CD4-positive, alpha-beta T cell treated with Interleukin-15 for 4 hours (primary cell): ENCODE data around the gene KCNJ15.
A peak's percentile ranks its signal among the peaks of the same experiment; 100 is the strongest.

Experiments used
- DNase-seq: peaks from one replicate; pipeline ENCODE4 v3.0.0-alpha.2; 2020; ENCODE audit warnings: low spot score

KCNJ15 gene

DNA sequence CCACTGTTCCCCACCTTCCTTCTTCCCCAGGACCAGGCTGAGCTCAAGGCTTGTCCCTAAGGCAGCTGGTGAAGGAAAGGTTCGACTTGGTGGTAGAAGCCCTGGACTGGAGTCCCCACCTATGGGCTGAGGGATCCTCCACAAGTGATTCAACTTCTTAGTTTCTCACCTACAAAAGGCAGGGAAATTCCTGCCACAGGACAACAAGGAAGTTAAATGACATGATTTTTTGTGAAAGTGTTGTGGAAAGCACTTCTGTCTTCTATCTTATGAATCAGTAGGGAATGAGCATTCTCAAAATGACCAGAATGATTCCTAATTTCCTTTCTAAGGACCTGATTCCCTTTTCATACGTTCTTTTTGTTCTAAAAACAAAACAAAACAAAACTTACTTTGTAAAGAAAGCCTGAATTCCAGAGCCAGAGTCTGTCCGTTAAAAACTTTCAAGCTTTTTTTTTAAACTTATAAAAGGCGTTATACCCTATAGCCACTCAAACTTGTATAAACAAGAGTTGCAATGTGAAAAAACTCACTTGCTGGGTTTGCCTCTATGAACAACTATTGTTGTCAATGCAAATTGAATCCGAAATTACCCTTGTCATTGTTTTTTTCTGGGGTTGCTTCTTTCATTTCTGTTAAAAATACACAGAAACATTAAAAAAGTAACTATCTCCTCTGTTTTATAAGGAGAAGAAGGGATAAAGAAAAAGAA lies 12.2 kb downstream of the KCNJ15 start:
- DNase-seq = no peak

DNA sequence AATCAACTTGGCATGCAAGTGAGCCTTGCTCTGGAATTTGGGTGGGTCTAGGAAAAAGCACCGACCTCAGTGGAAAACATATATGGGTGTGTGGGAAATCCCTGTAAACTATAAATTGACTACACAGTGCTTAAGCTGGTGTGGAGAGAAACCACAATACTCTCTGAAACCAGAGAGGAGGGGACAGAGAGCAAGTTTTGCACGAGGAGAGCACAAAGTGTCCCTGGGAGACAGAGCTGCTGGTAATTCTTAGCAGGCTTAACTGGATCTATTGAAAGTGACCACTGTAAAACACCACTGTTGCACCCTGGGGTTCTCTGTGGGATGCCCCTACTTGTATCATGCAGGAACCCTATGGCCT lies 12.8 kb downstream of the KCNJ15 start:
- no peak for DNase-seq

DNA sequence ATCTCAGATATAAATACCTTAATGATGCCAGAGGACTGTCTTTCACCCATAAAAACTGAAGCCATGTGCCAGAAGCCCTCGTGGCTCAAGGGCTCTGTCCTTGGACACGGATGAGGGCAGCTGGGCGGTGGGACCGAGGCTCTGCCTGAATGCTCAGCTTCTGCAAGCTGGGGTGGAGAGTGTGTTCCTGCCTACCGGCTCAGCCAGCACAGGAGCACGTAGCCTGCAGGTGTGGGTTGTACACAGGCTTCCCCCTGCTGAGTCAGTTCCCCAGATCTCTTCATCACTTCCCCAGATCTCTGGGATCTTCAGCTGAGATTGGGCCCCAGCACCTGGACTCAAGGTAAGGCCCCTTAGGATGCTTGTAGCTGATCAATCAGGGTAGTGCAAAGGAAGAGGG lies 15.4 kb downstream of the KCNJ15 start:
- no peak for DNase-seq

DNA sequence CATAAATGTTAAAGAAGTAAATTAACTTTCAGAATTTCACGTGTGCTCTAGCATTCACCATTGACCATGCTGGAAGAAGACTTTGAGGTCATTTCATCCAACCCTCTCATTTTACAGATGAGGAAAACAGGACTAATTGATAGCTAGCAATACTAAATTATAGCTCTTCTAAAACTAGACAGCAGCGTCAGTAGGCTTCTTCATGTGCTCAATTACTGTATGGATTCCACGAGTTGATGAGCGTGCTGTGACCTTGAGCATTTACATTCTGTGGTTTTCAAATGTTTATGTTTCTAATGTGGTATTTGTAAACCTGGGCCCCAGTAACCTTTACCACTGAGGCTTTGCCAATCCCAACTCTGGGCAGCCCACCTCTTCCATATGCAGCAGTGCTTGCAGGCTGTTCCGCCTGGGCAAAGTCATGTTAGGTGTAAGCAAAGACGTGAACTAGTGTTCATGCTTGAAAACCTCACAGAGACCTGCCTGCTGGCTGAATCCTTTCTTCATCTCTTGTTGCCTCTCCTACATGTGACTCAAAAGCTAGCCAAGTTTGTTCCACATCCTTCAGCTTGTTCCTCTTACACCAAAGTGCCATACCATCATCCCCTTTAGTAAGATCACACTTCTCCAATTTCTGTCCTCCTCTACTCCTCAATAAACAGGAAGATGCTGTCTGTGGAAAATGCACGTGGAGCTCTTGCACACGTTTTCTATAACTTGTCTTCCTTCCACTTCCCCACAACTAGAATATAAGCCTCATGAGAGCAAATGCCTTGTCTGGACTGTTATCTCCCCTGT lies 17.2 kb downstream of the KCNJ15 start:
- DNase-seq = no peak

DNA sequence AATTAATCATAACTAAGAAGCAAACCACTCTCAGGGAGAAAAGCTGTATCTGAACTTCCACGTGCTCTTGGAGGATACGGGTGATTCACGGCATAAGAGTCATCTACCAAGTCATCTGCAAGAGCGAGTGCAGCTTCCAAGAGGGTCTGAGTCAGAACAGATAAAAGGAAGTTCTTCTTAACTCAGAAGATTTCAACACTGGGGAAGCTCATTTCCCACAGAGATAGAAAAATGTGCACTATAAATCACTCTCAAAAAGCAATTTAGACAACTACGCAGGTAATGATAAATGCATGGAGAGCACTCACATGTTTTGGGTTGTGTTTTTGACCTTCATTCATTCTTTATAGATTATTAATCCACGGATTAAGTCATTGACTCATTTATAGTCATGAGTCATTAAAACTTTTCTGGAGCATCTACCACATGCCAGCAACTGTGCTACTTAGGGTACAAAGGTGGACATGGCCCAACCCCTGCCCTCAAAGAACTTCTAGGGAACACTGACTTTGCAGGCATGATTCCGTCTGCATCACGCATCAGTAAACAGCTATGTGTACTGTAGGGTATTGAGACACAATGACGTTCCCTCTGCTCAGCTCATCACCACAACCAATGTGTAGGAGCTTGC lies 20.8 kb downstream of the KCNJ15 start:
- peak; percentile 12 for DNase-seq

DNA sequence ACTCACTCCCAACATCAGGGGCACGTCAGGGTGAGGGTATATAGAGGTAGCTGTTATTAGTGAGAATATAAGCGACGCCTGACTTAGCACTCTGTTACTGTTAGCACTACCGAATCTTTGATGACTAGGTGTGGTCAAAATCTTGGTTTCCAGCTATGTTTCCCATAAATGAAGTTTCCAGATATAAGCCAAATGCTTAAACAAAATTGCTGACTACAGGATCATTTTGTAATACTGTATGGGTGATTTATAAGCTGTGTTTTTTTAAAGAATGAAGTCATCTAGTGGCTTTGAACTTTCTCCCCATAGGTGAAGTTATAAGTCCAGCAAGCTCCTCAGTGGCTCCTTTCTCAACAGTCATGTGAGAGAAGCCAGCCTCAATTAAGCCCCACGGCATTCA lies 23.7 kb downstream of the KCNJ15 start:
- no peak for DNase-seq

DNA sequence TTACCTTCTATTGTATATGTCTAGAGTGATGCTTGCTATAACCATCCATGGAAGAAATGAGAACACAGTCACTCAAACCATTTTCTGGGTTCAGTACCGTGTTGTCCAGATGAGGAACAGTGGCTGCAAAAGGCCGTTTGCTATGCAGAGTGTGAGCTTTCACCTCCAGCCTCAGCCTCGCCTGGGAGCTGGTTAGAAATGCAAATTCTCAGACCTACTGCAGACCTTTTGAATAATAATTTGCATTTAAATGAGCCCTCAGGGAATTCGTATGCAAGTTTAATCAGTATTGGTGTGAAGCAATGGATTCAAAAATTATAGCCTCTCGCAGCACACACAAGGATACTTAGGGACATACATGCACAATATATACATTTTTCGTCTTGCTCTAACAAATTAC lies 24.1 kb downstream of the KCNJ15 start:
- DNase-seq = no peak

DNA sequence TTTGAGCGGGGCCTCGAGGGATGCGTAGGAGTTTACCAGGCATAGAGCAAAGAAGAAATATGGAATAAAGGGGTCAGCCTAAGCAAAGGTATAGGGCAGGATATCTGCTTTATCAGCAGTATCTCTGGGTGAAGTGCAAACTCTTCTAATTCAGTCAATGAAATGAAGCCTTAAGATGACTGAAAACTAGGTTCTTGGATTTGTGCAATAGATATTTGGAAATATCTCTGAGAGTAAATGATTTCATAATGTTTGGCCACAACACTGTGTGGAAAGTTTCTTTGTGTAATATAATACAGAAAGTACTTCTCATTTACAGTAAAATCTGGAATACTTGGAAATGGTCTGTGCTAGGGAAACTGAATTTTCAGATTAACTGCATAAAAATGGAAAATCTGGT lies 26.1 kb downstream of the KCNJ15 start:
- no peak for DNase-seq

DNA sequence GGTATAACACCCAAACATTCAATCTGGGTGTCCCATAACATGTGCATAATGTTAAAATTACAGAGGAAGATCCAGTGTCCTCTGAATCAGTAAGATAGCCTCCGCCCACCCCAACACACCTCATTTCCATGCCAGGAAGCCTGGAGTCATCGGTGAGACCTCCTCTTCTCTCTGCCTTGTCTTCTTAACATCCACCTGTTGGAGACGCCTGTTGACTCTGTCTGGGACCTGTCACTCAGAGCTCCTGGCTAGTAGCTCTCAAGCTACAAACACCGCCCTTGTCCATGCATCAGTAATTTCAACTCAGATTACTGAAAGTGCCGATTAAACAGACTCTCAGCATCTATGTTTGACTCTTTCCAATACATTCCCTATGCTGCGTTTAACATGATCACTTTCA lies 27.4 kb downstream of the KCNJ15 start:
- no peak for DNase-seq

DNA sequence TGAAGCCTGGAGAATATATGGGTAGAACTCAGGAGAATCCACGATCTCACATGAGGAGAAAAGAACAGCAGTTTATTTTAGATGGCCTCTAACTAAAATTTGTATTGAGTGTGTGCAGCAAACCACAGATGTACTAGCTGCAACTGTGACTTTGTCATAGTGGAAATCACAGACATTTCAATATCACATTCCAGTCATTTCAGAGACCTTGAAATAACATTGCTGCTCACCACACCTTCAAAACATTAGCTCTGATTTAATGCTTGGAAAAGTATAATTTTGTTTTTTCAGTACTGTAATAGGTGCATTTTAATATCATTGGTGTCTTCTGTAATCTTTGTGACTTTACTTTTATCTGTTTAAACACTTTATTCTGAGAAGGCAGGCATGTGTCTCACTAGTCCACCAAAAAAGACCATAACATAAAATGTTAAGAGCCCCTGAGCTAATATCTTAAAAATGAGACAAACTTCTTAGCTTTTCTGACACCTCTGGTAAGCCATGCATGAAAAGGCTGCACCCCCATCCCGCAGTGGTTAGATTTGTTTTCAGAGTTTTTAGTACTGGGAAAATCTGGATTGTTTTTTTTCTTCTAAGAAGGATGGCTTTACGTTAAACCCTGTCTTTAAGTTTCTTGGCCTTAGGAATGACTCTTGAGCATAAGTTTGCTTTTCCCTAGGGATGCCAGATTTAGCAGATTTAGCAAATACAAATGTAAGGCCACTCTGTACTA lies 30.1 kb downstream of the KCNJ15 start:
- no peak for DNase-seq

DNA sequence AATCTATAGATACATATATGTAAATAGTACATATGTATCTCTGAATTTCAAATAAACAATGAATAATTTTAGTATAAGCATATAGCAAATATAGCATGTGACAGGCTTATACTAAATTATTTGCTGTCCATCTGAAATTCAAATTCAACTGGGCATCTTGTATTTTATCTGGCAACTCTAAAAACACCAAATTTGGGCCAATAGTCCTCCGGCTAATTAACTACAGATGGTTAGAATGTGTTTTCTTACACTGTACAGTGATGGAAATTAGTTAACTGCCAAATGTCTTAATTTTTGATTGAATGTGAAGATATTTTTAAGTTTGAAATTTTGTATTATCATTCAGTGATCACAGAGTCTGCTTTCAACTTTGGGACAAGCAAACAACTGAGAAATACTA lies 30.7 kb downstream of the KCNJ15 start:
- no peak for DNase-seq

DNA sequence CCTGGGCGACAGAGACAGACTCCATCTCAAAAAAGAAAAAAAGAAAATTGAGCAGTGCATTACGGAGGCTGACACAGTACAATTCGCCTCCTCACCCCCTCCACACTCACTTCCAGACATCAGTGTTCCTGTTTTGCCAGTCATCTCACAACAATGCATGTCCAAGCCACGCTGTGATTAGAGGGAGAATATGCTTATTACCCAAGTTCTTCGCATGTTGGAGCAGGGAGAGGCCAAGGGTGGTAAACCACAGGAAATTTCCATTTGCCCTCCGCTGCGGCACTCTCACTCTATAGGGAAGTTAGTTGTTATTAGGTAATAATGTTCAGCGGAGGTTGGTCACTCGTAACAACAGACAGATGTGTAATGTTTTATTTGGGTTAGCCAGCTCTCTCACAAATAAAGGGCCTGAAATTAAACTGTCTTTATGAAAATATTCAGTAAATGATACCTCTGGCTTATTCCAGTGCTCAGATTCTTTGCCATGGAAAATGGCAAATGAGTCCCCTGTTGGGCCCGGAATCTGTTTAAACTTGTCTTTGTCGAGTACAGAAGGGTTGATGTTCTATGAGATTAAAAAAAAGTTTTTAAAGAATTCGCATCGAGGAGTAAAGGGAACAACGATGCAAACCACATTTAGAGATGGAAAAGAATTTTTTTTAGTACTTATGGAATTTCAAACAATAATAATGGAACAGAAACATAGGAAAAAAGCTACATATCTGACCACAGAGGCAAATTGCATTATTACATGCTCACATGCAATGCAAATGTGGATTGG lies 33.1 kb downstream of the KCNJ15 start:
- peak; percentile 10 for DNase-seq

DNA sequence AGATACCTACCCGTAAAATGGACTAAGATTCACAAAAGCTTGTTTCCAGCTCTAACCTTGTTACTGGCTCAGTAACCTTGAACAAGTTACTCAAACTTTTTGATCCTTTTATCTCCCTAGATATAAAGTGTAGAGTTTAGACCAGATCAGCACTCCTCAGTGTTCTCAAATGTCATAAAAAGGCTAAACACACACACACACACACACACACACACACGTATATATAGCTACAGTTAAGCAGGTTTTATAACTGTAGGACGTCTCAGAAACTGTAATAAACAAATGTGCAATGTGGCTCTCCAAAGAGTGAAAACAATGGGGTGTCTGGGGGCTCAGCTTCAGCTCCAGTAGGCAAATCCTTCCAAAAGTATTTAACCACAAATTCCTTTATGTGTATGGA lies 34.0 kb downstream of the KCNJ15 start:
- DNase-seq = no peak

DNA sequence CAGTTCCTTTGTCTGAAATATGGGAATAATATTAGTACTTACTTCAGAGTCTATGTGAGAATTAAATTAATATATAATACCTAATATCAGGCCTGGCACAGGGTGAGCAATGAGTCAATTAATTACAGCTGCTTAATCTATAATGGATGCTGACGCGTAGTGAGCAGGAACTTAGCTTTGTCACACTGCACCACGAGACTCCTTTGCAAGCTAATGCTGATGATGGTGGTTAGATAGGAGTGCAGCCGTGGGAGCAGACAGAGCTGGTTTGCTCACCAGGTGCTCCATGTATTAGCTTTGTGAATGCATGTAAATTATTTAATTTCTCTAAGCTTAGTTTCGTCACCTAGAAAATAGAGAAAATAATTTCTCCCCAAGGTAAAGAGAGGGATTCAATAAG lies 35.1 kb downstream of the KCNJ15 start:
- DNase-seq = no peak

DNA sequence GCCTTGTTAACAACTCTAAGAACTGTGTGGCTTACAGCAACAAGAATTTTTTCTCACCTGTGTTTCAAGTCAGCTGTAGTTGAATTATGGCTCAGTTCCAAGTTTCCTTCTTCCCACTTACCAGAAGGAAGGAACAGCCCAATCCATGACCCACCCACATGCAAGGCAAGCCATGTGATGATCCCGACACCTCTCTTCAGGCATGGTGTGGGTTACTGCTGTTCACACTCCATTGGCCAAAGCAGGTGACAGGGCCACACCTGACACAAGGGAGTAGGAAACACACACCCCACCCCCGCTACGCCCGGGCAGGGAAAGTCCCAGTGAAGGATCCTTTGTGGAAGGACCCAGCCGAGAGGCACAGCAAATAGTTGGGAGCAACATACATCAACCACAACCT lies 36.3 kb downstream of the KCNJ15 start:
- no peak for DNase-seq

DNA sequence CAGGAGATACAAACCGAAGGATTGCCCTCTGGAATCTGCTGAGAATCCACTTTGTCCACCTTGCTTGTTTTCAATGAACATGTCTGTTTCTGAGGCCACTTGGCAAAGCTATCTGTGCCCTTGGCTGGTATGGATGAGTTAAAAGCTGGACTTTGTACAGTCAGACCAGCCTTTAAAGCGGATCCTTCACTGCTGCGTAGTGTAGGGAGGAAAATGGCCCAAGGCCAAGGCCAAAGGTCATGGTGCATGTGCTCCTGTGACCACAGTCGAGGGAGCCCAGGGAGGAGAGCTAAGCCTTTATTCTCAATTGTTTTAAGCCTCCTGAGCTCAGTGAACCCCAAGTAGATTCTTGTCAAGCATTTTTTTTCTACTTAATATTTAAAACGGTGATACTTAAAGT lies 37.0 kb downstream of the KCNJ15 start:
- DNase-seq = no peak

DNA sequence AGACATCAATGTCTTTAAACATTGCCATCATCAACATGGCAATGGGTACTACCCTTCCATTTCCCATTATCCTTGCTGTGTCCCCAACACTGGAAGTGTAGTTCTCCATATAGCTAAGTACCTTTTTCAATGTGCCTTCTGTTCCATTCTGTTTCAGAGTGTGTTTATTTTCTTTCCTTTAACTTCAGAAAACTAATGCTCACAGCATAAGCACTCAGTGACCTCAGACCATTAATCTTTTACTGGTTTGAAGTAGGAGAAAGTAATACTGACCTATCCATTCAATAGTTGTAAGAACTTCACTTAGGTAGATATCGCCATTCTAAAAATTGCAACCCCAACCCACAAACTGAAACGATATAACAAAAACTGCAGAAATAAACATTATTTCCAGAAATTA lies 37.8 kb downstream of the KCNJ15 start:
- DNase-seq = no peak

DNA sequence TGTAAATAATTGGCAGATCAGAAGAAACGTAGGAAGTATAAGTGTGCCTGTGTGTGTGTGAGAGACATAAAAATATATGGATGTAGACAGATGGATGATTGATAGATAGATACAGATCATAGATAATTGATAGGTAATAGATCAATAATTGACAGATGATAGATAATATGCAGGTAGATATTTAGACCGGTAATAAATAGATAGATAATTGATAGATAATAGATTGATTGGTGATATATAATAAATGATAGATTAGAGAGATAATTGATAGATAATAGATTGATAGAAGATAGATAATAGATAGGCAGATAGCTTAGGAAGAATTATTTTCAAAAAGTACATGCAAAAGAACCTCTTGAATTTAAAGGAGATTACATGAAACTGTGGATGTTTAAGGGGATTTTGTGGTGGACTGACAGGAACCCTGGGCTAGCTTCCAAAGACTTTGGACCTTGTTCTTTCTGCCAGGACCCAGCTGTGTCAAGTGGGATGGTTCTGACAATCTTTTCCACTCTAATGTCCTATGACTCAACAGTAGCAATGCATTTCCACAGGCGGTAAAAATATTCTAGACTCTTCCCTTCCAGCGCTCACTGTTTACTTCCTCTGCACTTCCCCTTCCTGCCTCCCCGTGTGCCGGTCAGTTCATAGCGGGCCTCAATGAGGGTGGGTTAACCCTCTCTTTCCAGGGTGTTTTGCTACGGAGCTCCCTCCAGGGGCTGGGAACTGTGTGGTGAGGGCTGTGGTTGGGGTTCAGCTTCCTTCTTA lies 39.4 kb downstream of the KCNJ15 start:
- no peak for DNase-seq

DNA sequence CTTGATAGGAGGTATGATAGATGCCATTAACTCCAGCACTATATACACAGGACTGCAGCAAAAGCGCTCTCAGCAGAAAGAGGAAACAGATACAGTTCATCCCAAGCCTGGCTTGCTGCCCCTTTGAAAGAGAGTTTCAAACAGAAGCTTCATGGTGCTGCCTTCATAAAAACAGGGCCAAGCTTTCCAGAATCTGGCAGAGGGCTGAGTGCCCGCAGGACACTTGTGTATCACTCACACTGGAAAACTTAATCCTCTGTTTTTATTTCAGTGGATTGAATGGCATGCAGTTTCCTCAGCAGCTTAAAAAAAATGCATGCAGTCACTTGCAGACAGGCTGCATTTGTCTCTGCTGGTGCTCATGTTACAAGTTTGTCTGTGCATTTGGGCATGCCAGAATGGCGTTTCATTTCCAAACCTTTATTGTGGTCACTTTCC lies 40.4 kb downstream of the KCNJ15 start:
- no peak for DNase-seq

DNA sequence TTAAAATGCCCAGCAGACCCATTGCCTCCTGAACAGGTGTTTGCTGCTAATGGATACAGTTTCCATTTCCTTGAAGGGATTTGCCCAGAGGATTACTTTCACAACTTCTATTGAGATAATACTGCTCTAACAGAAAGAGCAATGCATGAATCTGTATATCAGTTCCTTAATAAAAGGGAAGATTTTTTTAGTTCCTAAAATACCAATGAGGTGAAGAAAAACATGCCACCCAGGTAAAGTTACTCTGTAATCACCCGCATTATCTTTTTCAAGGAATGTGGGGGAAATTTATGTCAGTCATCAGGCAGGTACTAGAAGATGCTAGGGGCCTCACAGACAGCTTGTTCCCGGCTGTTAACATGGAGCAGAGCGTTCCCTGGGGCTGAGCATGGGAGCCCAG lies 41.1 kb downstream of the KCNJ15 start:
- DNase-seq = no peak

DNA sequence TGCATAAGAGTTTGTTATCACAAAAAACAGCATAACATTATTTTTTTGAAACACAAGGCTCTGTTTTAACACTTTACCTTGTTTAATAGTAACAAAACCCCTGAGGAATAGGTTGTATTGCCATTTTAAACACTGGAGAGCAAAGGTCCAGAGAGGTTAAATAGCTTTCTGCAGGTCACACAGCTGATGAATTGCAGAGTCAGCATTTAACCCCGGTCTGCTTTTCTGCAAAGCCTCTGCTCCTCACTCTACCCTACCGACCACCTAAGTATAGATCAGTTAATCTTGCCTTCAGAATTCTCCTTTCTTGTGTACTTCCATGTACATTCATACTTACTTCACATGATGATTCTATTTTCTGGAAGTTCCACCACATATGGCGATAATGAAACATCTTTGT lies 42.0 kb downstream of the KCNJ15 start:
- DNase-seq = no peak
